Measurements from ENCODE around the gene ITPR1.

ITPR1 gene

DNA sequence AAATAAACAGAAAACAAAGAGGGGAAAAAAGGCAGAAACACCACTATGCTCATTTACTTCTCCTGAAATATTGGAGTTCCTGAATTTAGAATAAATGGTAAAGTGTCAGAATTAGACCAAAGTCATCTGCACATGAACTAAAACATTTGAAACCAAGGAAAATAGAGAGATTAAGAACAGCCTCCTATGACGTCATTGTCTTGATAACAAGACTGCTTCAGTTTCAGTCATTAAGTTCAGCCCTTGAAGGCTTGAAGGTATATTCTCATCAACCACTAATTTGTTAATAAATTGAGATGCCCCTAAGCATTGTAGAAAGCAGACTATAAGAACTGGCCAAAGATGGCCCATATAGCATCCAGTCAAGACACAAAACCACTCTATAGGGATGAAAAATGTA is 28.6 kb upstream of the ITPR1 start:
- Histone ChIP-seq H3K4me3 (ENCODE audit: low read length) (no peak overlapping the region), H3K9me3 (ENCODE audit: control insufficient read depth, low read length) (no peaks in the 10 kb centered on the region), H3K9ac (ENCODE audit: low read length) (no peak overlapping the region), H3K4me1 (ENCODE audit: control insufficient read depth, insufficient read depth, low read length) (peaks cover 9% of the 10 kb centered on the region), H3K27me3 (replicated peaks; ENCODE audit: control insufficient read depth, insufficient read depth, low read length) (no peaks in the 10 kb centered on the region), H3K36me3 (ENCODE audit: control insufficient read depth, insufficient read depth, low read length, severe bottlenecking) (no peaks in the 10 kb centered on the region)
- no peak for DNase-seq (ENCODE audit: low read depth)

DNA sequence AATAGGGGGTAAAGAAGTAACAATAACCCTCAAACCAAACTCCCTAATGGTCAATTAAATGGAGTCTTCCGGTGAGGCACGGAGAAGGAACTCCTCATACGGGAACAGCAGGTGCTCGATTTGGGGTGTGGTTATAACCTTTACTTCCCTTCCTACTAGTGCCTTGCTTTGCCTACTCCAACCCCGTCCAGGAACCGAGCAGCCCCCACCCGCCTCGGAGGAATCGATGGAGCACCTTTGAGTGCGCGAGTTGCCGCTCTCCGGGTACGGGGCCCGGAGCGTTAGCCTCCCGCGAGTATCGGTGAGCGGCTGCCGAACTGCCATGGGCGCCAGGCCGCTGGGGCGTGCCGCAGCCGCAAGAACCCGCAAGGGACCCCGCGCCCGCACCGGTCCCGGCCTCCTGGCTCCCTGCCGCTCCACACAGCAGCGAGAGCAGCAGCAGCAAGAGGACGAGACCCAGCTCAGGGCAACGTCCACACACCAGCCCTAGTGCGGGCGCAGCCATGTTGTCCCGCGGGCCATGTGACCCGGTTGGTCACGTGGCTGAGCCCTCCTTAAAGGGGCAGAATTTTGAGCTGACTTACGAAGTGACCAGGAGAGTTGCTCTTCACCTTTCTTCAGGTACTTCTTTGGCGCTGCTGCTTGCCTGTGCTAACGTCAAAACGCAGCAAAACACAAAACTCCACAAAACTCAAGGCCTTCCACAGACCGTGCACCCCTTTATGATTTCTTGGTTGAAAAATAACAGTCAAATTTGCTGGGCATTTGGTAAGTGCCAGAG is 26.2 kb upstream of the ITPR1 start, which contains the start of gene SUMF1:
Gene SUMF1, minus strand, starts transcription at position 529 of the 781 bp plus-strand sequence. Its CDS starts 24 bp downstream, at position 505.
- H3K4me3 ChIP-seq (ENCODE audit: low read length), result peak within 1 kb of the TSS; percentile 91
- H3K9me3 ChIP-seq (ENCODE audit: control insufficient read depth, low read length), result no peaks in the 10 kb centered on the region
- peaks cover 9% of the 10 kb centered on the region for H3K4me1 ChIP-seq (ENCODE audit: control insufficient read depth, insufficient read depth, low read length)
- peak; percentile 88 for DNase-seq (ENCODE audit: low read depth)
- no peaks in the 10 kb centered on the region for H3K27me3 ChIP-seq (replicated peaks; ENCODE audit: control insufficient read depth, insufficient read depth, low read length)
- H3K36me3 ChIP-seq (ENCODE audit: control insufficient read depth, insufficient read depth, low read length, severe bottlenecking), result no peaks in the 10 kb centered on the region
- H3K9ac ChIP-seq (ENCODE audit: low read length), result peak within 1 kb of the TSS; percentile 87

DNA sequence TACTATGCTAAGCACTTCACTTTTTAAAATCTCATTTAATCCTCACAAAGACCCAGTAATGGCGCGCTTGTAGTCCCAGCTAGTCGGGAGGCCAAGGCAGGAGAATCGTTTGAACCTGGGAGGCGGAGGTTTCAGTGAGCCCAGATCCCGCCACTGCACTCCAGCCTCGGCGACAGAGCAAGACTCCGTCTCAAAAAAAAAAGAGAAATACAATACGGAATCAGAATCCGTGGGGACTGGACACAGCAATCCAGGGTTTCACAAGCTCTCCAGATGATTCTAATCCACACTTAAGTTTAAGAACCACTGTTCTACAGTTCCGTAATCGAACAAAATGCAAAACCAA is 25.7 kb upstream of the ITPR1 start:
- no peaks in the 10 kb centered on the region for H3K9me3 ChIP-seq (ENCODE audit: control insufficient read depth, low read length)
- peaks cover 1% of the 10 kb centered on the region for H3K27me3 ChIP-seq (replicated peaks; ENCODE audit: control insufficient read depth, insufficient read depth, low read length)
- peaks cover 9% of the 10 kb centered on the region for H3K4me1 ChIP-seq (ENCODE audit: control insufficient read depth, insufficient read depth, low read length)
- H3K4me3 ChIP-seq (ENCODE audit: low read length), result peak overlapping the region; percentile 91
- no peaks in the 10 kb centered on the region for H3K36me3 ChIP-seq (ENCODE audit: control insufficient read depth, insufficient read depth, low read length, severe bottlenecking)
- peak overlapping the region; percentile 87 for H3K9ac ChIP-seq (ENCODE audit: low read length)
- no peak for DNase-seq (ENCODE audit: low read depth)

DNA sequence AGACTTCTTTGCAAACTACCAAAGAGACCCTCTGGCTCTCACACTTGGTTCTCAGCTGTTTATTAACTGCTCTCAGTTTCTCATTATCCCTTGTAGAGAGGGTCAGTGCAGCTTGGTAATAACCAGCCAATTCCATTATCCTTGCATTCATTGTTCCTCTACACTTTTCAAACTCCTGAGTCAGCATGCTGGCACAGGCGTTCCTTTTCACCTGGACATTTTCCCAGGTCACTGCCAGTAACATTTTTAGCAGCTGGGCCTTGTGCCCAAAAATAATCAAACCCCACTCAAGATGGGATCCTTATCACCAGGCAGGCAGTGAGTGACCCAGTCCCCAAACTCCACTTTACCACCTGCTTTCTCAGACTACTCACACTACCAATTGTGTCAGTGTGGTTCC is 21.2 kb upstream of the ITPR1 start:
- Histone ChIP-seq H3K9ac (ENCODE audit: low read length) (no peak overlapping the region), H3K9me3 (ENCODE audit: control insufficient read depth, low read length) (no peaks in the 10 kb centered on the region), H3K36me3 (ENCODE audit: control insufficient read depth, insufficient read depth, low read length, severe bottlenecking) (no peaks in the 10 kb centered on the region), H3K4me3 (ENCODE audit: low read length) (no peak overlapping the region), H3K27me3 (replicated peaks; ENCODE audit: control insufficient read depth, insufficient read depth, low read length) (peaks cover 12% of the 10 kb centered on the region), H3K4me1 (ENCODE audit: control insufficient read depth, insufficient read depth, low read length) (peaks cover 15% of the 10 kb centered on the region)
- no peak for DNase-seq (ENCODE audit: low read depth)

DNA sequence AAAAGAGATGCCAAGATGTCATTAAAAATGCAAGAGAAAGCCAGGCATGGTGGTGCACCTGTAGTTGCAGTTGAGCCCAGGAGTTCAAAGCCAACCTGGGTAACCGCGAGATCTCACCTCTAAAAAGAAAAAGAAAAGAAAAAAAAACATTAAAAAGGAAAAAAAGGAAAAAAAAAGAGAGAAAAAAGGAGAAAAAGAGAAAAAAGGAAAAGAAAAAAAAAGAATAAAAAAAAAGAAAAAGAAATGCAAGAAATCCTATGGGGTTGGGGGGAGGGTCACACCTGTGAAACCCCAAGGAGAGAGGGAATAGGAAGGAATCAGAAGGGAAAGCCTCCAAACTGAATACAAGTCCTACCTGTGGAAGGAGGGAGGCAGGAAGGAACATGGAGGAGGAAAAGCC is 20.8 kb upstream of the ITPR1 start:
- Histone ChIP-seq H3K27me3 (replicated peaks; ENCODE audit: control insufficient read depth, insufficient read depth, low read length) (peaks cover 16% of the 10 kb centered on the region), H3K36me3 (ENCODE audit: control insufficient read depth, insufficient read depth, low read length, severe bottlenecking) (no peaks in the 10 kb centered on the region), H3K9me3 (ENCODE audit: control insufficient read depth, low read length) (no peaks in the 10 kb centered on the region), H3K9ac (ENCODE audit: low read length) (no peak overlapping the region), H3K4me3 (ENCODE audit: low read length) (no peak overlapping the region), H3K4me1 (ENCODE audit: control insufficient read depth, insufficient read depth, low read length) (peaks cover 15% of the 10 kb centered on the region)
- DNase-seq (ENCODE audit: low read depth), result no peak

DNA sequence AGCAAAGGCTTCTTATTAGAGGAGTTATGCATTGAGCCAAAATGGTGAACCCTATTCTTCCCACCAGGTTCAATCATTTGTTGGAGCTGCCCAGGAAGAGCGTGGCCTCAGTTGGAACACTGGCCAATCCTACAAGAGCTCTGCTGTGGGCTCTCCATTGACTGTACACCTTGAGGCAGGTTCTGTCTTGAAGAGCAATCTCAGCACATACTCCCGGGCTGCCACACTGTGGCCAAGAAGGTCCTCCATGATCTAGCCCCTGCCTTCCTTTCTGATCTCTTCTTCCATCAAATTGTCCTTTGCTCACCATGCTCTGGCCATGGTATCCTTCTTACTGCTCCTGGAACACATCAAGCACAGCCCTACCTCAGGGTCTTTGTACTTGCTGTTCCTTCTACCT is 20.4 kb upstream of the ITPR1 start:
- no peak for DNase-seq (ENCODE audit: low read depth)
- H3K36me3 ChIP-seq (ENCODE audit: control insufficient read depth, insufficient read depth, low read length, severe bottlenecking), result no peaks in the 10 kb centered on the region
- no peaks in the 10 kb centered on the region for H3K9me3 ChIP-seq (ENCODE audit: control insufficient read depth, low read length)
- no peak overlapping the region for H3K4me3 ChIP-seq (ENCODE audit: low read length)
- no peak overlapping the region for H3K9ac ChIP-seq (ENCODE audit: low read length)
- peaks cover 15% of the 10 kb centered on the region for H3K4me1 ChIP-seq (ENCODE audit: control insufficient read depth, insufficient read depth, low read length)
- peaks cover 17% of the 10 kb centered on the region for H3K27me3 ChIP-seq (replicated peaks; ENCODE audit: control insufficient read depth, insufficient read depth, low read length)

DNA sequence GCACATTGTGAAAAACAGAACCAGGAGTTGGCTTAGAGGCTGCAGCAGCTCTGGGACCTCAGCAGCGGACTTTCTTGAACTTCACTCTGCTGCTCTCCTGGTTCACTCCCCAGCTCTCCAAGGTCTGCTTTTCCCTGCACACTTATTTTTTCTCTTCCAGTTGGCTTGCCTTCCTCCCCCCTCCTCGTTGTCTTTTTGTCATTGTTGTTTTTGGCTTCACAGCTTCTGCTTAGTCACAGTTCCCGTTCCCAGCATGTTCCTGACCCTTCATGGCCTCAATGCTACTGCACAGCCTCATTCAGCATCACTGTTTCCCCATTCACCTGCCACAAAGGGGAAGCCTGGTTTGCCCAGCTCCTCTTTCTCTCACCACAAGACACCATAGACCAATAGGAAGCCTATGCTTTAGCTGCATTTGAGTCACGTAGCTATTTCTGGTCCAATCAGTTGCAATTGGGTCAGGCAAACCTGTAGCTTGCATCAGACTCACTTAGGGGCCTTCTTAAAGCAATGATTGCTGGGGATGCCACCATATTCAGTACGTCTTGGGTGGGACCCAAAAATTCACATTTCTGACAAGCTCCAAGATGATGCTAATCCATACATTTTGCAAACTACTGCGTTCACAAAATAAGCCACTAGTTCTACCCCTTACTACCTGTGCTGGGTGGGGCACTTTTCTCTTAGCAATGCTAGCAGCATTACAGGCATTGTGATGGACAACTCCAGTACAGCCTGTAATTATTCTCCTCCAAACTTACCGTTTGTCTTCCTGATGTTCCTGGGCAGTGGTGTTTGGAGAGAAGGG is 18.3 kb upstream of the ITPR1 start:
- H3K4me1 ChIP-seq (ENCODE audit: control insufficient read depth, insufficient read depth, low read length), result peaks cover 11% of the 10 kb centered on the region
- peaks cover 20% of the 10 kb centered on the region for H3K27me3 ChIP-seq (replicated peaks; ENCODE audit: control insufficient read depth, insufficient read depth, low read length)
- H3K36me3 ChIP-seq (ENCODE audit: control insufficient read depth, insufficient read depth, low read length, severe bottlenecking), result no peaks in the 10 kb centered on the region
- no peak overlapping the region for H3K9ac ChIP-seq (ENCODE audit: low read length)
- DNase-seq (ENCODE audit: low read depth), result peak; percentile 39
- no peaks in the 10 kb centered on the region for H3K9me3 ChIP-seq (ENCODE audit: control insufficient read depth, low read length)
- no peak overlapping the region for H3K4me3 ChIP-seq (ENCODE audit: low read length)

DNA sequence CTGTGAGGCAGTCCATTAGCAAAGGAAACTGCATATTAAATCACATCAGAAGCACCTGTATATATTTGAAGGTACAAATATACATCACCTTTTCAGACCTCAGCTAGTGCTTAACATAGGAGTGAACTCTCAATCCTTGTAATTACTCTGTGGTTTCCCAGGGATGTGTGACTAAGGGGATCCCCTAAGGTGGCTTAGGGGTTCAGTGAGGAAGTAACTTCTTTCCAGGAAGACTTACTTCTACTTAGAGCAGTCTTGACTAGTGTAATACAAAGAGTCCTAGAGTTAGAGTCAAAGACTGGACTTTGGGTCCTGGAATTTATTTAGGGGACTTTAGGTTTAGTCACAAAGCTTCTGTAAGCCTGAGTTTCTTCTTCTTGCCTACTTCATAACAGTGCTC is 17.3 kb upstream of the ITPR1 start:
- Histone ChIP-seq H3K9me3 (ENCODE audit: control insufficient read depth, low read length) (no peaks in the 10 kb centered on the region), H3K27me3 (replicated peaks; ENCODE audit: control insufficient read depth, insufficient read depth, low read length) (peaks cover 20% of the 10 kb centered on the region), H3K36me3 (ENCODE audit: control insufficient read depth, insufficient read depth, low read length, severe bottlenecking) (no peaks in the 10 kb centered on the region), H3K9ac (ENCODE audit: low read length) (no peak overlapping the region), H3K4me1 (ENCODE audit: control insufficient read depth, insufficient read depth, low read length) (peaks cover 11% of the 10 kb centered on the region), H3K4me3 (ENCODE audit: low read length) (no peak overlapping the region)
- no peak for DNase-seq (ENCODE audit: low read depth)

DNA sequence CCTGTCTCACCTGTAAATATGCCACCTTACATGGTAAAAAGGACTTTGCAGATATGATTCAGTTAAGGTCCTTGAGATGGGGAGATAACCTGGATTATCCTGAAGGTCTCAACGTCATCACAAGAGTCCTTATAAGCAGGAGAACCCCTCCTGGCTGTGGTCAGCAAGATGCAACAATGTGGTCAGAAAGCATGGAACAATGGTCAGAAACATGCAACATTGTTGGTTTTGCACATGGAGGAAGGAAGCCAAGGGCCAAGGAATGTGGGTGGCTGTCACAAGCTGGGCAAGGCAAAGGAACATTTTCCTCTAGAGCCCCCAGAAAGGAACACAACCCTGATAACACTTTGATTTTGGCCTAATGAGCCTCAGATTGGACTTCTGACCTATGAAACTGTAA is 16.7 kb upstream of the ITPR1 start:
- no peaks in the 10 kb centered on the region for H3K9me3 ChIP-seq (ENCODE audit: control insufficient read depth, low read length)
- no peak overlapping the region for H3K9ac ChIP-seq (ENCODE audit: low read length)
- no peaks in the 10 kb centered on the region for H3K36me3 ChIP-seq (ENCODE audit: control insufficient read depth, insufficient read depth, low read length, severe bottlenecking)
- peaks cover 11% of the 10 kb centered on the region for H3K4me1 ChIP-seq (ENCODE audit: control insufficient read depth, insufficient read depth, low read length)
- H3K4me3 ChIP-seq (ENCODE audit: low read length), result no peak overlapping the region
- no peak for DNase-seq (ENCODE audit: low read depth)
- peaks cover 20% of the 10 kb centered on the region for H3K27me3 ChIP-seq (replicated peaks; ENCODE audit: control insufficient read depth, insufficient read depth, low read length)

DNA sequence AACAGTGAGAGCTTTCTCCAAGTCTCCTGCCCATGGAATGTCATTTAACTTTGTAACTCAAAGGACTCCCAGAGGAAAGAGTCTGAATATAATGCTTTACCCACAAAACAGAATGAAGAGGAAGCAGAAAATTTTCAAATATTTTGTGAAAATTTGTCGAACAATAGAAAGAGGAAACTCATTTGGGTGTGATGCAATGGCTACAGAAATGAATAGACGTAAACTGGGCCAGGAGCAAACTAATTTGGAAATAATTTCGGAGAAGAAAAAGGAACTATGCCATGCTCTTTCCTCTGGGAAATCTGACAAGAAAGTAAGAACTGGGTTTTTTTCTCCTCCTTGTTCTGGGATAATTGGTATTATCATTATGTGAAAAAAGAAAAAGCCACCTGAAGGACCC is 14.9 kb upstream of the ITPR1 start:
- DNase-seq (ENCODE audit: low read depth), result no peak
- H3K9ac ChIP-seq (ENCODE audit: low read length), result no peak overlapping the region
- H3K4me3 ChIP-seq (ENCODE audit: low read length), result no peak overlapping the region
- peaks cover 11% of the 10 kb centered on the region for H3K27me3 ChIP-seq (replicated peaks; ENCODE audit: control insufficient read depth, insufficient read depth, low read length)
- no peaks in the 10 kb centered on the region for H3K9me3 ChIP-seq (ENCODE audit: control insufficient read depth, low read length)
- H3K4me1 ChIP-seq (ENCODE audit: control insufficient read depth, insufficient read depth, low read length), result peaks cover 11% of the 10 kb centered on the region
- no peaks in the 10 kb centered on the region for H3K36me3 ChIP-seq (ENCODE audit: control insufficient read depth, insufficient read depth, low read length, severe bottlenecking)

DNA sequence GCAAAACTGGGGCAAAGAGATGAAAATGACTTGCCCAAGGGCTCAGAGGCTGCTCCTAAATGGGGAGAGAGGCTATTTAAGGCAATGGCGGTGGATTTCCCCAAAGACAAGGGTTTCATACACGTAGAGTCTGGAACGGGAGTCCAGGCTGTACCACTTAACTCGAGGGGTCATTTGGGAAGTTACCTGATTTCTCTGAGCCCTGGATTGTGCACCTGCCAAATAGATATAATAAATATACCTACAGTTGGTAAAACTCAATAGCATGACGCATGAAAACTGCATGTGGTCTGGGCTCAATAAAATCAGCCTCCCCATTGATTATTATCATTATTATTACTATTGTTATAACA is 1.3 kb upstream of the ITPR1 start:
- Histone ChIP-seq H3K4me1 (ENCODE audit: control insufficient read depth, insufficient read depth, low read length) (peaks cover 17% of the 10 kb centered on the region), H3K9ac (ENCODE audit: low read length) (no peak overlapping the region), H3K36me3 (ENCODE audit: control insufficient read depth, insufficient read depth, low read length, severe bottlenecking) (no peaks in the 10 kb centered on the region), H3K4me3 (ENCODE audit: low read length) (peak overlapping the region; percentile 96), H3K9me3 (ENCODE audit: control insufficient read depth, low read length) (no peaks in the 10 kb centered on the region), H3K27me3 (replicated peaks; ENCODE audit: control insufficient read depth, insufficient read depth, low read length) (no peaks in the 10 kb centered on the region)
- no peak for DNase-seq (ENCODE audit: low read depth)

Measured in adipocyte (in vitro differentiated cells).